WTC11 (cell line): Measurements from ENCODE around the gene DNASE1L3. TPM values are rescaled to one million over a fixed set of nuclear protein-coding genes. Genes with fewer than 3 reads are reported as not detected.
A peak's percentile ranks its signal among the peaks of the same experiment; 100 is the strongest.

Source experiments
- ATAC-seq: fragments of 200-7000 bp; cut with Tn5 transposase; 2 replicates; pipeline ENCODE4 v1.10.0; 2021; ENCODE audit warnings: mild to moderate bottlenecking, moderate library complexity
- CTCF ChIA-PET: fragments of 300-600 bp; sonication (Branson Sonifier 250); formaldehyde crosslinking; loops from one replicate; lab custom pipeline; 2021; ENCODE audit warnings: antibody characterized with exemption; lab: Charles Lee
- POLR2A ChIA-PET: fragments of 350-600 bp; sonication (Branson Sonifier 250); formaldehyde crosslinking; loops from one replicate; lab custom pipeline; 2021; ENCODE audit warnings: antibody characterized with exemption; lab: Charles Lee
- DNase-seq: peaks from one replicate; pipeline ENCODE4 v3.0.0; 2021; ENCODE audit warnings: low spot score
- H3K27ac Mint-ChIP-seq: 2 replicates; pipeline ENCODE4 v1.8.0; 2021; ENCODE audit warnings: mixed read lengths
- H3K27me3 Mint-ChIP-seq: 2 replicates; pipeline ENCODE4 v1.8.0; 2021; ENCODE audit warnings: low read depth, mild to moderate bottlenecking, moderate library complexity, mixed read lengths
- H3K36me3 Mint-ChIP-seq: 2 replicates; pipeline ENCODE4 v1.8.0; 2021; ENCODE audit warnings: mixed read lengths
- H3K4me1 Mint-ChIP-seq: 2 replicates; pipeline ENCODE4 v1.8.0; 2022; ENCODE audit warnings: mixed read lengths
- H3K4me3 Mint-ChIP-seq: 2 replicates; pipeline ENCODE4 v1.8.0; 2021; ENCODE audit warnings: mild to moderate bottlenecking, moderate library complexity, mixed read lengths
- H3K9me3 Mint-ChIP-seq: 2 replicates; pipeline ENCODE4 v1.8.0; 2021; ENCODE audit warnings: mixed read lengths
- GABPB1 ChIP-seq: sonication (generic); formaldehyde crosslinking; IDR thresholded peaks from 2 replicates; pipeline ENCODE4 v1.8.1; 2023; ENCODE audit warnings: mild to moderate bottlenecking, missing genetic modification reagents
- JUN ChIP-seq: sonication (generic); formaldehyde crosslinking; IDR thresholded peaks from 2 replicates; pipeline ENCODE4 v1.8.0; 2023; ENCODE audit warnings: mild to moderate bottlenecking, missing genetic modification reagents
- MXD4 ChIP-seq: fragments of 250-450 bp; sonication (Bioruptor Pico); IDR thresholded peaks from 2 replicates; pipeline ENCODE4 v1.8.0; 2021; ENCODE audit warnings: mild to moderate bottlenecking, moderate library complexity, borderline replicate concordance
- RELA ChIP-seq: sonication (generic); formaldehyde crosslinking; IDR thresholded peaks from 2 replicates; pipeline ENCODE4 v1.8.1; 2022; ENCODE audit warnings: missing genetic modification reagents, mild to moderate bottlenecking, borderline replicate concordance
- ZNF416 ChIP-seq: fragments of 250-450 bp; sonication (Bioruptor Pico); IDR thresholded peaks from 2 replicates; pipeline ENCODE4 v1.9.0; 2021; ENCODE audit warnings: mild to moderate bottlenecking, inconsistent platforms
- ZNF671 ChIP-seq: fragments of 250-450 bp; sonication (Bioruptor Pico); IDR thresholded peaks from 2 replicates; pipeline ENCODE4 v1.8.0; 2021; ENCODE audit warnings: mild to moderate bottlenecking
- total RNA-seq: library from RNA; stranded (reverse); gene quantifications from 3 replicates; pipeline ENCODE4 v1.2.3, GENCODE V29; 2021
- TF ChIP-seq, protein P1 (sequence below): fragments of 250-450 bp; sonication (Bioruptor Pico); conservative IDR thresholded peaks from 2 replicates; pipeline ENCODE4 v1.9.0; 2021; ENCODE audit warnings: mild to moderate bottlenecking
- TF ChIP-seq, protein P2 (sequence below): sonication (generic); formaldehyde crosslinking; IDR thresholded peaks from 2 replicates; pipeline ENCODE4 v1.8.0; 2023; ENCODE audit warnings: missing genetic modification reagents
- TF ChIP-seq, protein P3 (sequence below): sonication (generic); formaldehyde crosslinking; IDR thresholded peaks from 2 replicates; pipeline ENCODE4 v1.8.1; 2023; ENCODE audit warnings: mild to moderate bottlenecking, moderate library complexity, missing genetic modification reagents
- TF ChIP-seq, protein P4 (sequence below): sonication (generic); formaldehyde crosslinking; IDR thresholded peaks from 2 replicates; pipeline ENCODE4 v1.8.1; 2023; ENCODE audit warnings: mild to moderate bottlenecking, missing genetic modification reagents
- TF ChIP-seq, protein P5 (sequence below): sonication (generic); formaldehyde crosslinking; conservative IDR thresholded peaks from 2 replicates; pipeline ENCODE4 v1.8.1; 2022; ENCODE audit warnings: mild to moderate bottlenecking, missing genetic modification reagents
- TF ChIP-seq, protein P6 (sequence below): fragments of 200-600 bp; IDR thresholded peaks from 2 replicates; pipeline ENCODE4 v1.8.0; 2022; ENCODE audit warnings: antibody characterized with exemption
- TF ChIP-seq, protein P7 (sequence below): sonication (generic); formaldehyde crosslinking; IDR thresholded peaks from 2 replicates; pipeline ENCODE4 v1.8.1; 2022; ENCODE audit warnings: missing genetic modification reagents, borderline replicate concordance

The DNASE1L3 gene
- total RNA-seq, 1 experiment from 2014 or later = not detected

DNA sequence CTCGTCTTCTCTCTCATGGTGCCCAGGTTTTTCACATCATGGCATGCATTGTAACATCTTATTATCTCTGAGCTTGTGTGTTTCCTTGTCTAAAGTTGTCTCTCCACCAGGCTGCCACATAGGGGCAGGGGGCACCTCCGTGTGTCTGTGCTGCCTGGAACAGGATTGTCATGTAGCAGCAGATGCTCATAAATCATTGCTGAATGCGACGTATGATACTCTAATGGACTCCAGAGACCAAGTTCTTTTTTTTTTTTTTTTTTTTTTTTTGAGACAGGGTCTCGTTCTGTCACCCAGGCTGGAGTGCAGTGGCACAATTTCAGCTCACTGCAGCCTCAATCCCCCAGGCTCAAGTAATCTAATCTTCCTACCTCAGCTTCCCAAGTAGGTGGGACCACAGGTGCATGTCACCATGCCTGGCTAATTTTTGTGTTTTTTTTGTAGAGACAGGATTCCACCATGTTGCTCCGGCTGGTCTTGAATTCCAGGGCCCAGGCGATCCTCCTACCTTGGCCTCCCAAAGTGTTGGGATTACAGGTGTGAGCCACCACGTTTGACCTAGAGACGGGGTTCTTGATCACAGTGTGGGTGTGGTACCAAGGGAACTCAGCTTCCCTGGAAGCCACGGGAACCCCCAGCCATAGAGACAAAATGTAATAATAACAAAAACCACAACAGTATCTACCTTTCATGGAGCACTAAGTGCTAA, 4.7 kb upstream of the DNASE1L3 start (continued):
- TF ChIP-seq, protein P1, sequence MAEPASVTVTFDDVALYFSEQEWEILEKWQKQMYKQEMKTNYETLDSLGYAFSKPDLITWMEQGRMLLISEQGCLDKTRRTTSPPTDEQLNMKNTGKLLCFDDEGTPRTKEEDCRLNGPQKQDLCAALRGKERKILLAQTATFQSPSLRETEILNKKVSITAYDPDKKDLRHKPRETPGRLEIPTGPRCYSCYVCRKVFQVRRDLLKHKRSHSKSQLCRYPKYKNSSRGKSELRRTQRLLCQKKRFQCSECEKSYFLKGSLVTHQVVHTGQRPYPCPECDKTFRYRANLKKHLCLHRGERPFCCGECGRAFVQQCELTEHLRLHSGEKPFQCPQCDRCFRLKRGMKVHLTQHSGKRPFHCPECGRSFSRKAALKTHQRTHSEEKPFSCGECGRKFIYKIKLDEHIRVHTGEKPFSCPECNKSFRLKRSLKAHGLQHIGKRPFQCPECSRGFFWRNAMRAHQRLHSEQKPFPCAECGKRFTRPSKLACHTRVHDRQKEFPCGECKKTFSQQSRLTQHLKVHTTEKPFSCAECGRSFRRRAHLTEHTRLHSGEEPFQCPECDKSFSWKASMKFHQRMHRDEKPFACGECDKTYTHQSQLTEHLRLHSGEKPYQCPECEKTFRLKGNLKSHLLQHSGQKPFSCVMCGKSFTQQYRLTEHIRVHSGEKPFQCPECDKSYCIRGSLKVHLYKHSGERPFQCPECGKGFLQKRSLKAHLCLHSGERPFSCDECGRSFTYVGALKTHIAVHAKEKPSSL (CRISPR knock-in tag) = no peak
- TF ChIP-seq, protein P2, sequence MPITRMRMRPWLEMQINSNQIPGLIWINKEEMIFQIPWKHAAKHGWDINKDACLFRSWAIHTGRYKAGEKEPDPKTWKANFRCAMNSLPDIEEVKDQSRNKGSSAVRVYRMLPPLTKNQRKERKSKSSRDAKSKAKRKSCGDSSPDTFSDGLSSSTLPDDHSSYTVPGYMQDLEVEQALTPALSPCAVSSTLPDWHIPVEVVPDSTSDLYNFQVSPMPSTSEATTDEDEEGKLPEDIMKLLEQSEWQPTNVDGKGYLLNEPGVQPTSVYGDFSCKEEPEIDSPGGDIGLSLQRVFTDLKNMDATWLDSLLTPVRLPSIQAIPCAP = no peak
- TF ChIP-seq, protein P3, sequence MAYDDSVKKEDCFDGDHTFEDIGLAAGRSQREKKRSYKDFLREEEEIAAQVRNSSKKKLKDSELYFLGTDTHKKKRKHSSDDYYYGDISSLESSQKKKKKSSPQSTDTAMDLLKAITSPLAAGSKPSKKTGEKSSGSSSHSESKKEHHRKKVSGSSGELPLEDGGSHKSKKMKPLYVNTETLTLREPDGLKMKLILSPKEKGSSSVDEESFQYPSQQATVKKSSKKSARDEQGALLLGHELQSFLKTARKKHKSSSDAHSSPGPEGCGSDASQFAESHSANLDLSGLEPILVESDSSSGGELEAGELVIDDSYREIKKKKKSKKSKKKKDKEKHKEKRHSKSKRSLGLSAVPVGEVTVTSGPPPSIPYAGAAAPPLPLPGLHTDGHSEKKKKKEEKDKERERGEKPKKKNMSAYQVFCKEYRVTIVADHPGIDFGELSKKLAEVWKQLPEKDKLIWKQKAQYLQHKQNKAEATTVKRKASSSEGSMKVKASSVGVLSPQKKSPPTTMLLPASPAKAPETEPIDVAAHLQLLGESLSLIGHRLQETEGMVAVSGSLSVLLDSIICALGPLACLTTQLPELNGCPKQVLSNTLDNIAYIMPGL (CRISPR knock-in tag) = no peak
- TF ChIP-seq RELA (CRISPR knock-in tag) (no peak), ZNF671 (CRISPR knock-in tag) (no peak), MXD4 (CRISPR knock-in tag) (no peak), JUN (CRISPR knock-in tag) (no peak), ZNF416 (CRISPR knock-in tag) (no peak)
- TF ChIP-seq, protein P4, sequence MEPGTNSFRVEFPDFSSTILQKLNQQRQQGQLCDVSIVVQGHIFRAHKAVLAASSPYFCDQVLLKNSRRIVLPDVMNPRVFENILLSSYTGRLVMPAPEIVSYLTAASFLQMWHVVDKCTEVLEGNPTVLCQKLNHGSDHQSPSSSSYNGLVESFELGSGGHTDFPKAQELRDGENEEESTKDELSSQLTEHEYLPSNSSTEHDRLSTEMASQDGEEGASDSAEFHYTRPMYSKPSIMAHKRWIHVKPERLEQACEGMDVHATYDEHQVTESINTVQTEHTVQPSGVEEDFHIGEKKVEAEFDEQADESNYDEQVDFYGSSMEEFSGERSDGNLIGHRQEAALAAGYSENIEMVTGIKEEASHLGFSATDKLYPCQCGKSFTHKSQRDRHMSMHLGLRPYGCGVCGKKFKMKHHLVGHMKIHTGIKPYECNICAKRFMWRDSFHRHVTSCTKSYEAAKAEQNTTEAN (CRISPR knock-in tag) = no peak
- TF ChIP-seq, protein P5, sequence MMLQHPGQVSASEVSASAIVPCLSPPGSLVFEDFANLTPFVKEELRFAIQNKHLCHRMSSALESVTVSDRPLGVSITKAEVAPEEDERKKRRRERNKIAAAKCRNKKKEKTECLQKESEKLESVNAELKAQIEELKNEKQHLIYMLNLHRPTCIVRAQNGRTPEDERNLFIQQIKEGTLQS = no peak
- TF ChIP-seq, protein P6, sequence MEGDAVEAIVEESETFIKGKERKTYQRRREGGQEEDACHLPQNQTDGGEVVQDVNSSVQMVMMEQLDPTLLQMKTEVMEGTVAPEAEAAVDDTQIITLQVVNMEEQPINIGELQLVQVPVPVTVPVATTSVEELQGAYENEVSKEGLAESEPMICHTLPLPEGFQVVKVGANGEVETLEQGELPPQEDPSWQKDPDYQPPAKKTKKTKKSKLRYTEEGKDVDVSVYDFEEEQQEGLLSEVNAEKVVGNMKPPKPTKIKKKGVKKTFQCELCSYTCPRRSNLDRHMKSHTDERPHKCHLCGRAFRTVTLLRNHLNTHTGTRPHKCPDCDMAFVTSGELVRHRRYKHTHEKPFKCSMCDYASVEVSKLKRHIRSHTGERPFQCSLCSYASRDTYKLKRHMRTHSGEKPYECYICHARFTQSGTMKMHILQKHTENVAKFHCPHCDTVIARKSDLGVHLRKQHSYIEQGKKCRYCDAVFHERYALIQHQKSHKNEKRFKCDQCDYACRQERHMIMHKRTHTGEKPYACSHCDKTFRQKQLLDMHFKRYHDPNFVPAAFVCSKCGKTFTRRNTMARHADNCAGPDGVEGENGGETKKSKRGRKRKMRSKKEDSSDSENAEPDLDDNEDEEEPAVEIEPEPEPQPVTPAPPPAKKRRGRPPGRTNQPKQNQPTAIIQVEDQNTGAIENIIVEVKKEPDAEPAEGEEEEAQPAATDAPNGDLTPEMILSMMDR = no peak

DNA sequence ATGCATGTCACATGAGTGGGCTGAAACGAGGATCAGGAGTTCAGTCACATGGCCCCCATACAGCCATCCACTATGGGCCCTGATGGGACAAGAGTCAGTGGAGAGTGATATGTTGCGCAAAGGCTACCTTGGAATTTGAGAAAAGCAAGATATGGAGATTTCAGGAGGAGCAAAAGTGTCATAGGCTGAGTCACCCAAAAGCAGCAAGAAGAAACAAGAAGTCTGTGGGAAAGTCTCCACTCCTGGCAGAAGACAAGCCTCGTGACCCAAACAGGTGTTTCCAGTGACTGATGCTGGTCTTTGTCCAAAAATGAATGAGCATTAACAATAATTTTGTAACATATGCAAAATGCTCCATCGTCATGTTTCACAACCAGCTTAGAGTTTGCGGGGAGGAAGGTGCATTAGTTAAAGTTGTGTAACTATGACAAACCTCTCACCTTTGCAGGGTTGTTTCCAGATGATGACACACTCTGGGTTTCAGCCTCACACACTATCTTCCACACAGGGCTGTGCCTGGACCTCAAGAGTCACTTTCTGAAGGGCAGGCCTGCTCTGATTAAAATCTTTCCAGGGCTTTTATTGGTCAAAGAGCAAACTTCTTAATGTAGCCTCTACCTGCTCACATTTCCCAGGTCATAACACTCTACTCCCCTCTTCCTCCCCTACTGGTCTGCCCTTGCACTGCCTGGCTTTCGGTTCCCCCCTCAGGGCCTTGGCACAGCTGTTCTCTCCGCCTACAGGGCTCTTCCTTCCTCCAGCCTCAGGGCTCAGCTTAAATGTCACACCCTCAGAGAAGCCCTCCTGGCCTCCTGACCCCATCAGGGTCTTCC, 3.9 kb upstream of the DNASE1L3 start:
- no peak overlapping the region for H3K4me3 Mint-ChIP-seq
- POLR2A ChIA-PET = interaction anchor here (0.6 kb wide), 1 partner anchor 281 kb away, joined by 3 read pairs; no protein-coding TSS in a partner anchor

More for the DNA sequence above, 3.9 kb upstream of the DNASE1L3 start:
- peaks cover 9% of the 10 kb centered on the region for H3K4me1 Mint-ChIP-seq
- no peak overlapping the region for H3K27ac Mint-ChIP-seq
- H3K27me3 Mint-ChIP-seq = no peaks in the 10 kb centered on the region
- CTCF ChIA-PET = interaction anchor here (0.6 to 1.8 kb wide), 7 partner anchors 10 to 91 kb away, joined by 3 to 13 read pairs (median 4); partner anchors contain the start of genes HTD2 and RPP14
- no peaks in the 10 kb centered on the region for H3K9me3 Mint-ChIP-seq
- TF ChIP-seq, protein P7, sequence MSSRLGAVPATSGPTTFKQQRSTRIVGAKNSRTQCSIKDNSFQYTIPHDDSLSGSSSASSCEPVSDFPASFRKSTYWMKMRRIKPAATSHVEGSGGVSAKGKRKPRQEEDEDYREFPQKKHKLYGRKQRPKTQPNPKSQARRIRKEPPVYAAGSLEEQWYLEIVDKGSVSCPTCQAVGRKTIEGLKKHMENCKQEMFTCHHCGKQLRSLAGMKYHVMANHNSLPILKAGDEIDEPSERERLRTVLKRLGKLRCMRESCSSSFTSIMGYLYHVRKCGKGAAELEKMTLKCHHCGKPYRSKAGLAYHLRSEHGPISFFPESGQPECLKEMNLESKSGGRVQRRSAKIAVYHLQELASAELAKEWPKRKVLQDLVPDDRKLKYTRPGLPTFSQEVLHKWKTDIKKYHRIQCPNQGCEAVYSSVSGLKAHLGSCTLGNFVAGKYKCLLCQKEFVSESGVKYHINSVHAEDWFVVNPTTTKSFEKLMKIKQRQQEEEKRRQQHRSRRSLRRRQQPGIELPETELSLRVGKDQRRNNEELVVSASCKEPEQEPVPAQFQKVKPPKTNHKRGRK (CRISPR knock-in tag) = no peak
- TF ChIP-seq GABPB1 (CRISPR knock-in tag) = peak; percentile 38; the same call in 1 of the 2 replicates
- TF ChIP-seq, all 79 proteins: peak for 1
- ATAC-seq (peak; percentile 38), DNase-seq (peak; percentile 23)
- no peaks in the 10 kb centered on the region for H3K36me3 Mint-ChIP-seq
